Cardiac muscle cell (in vitro differentiated cells and primary cell): ENCODE measurements around the gene IFNA2. TPM values are rescaled to one million over a fixed set of nuclear protein-coding genes. Genes with fewer than 3 reads are reported as not detected.
"Not testable (repeated sequence)": the region's sequence is repeated elsewhere in the genome, so short reads cannot be mapped to it uniquely, and the experiment has no call there.

ENCODE experiments used
- DNase-seq, 2 donors: peaks; one replicate each; pipeline versions ENCODE4 v3.0.0 to v3.0.0-alpha.2; 2010 to 2017; ENCODE audit warnings: low read depth in 1 of 2, low spot score in 1 of 2
- H3K27ac ChIP-seq: fragments of 200-600 bp; sonication (generic); 2 replicates; pipeline ENCODE4 v1.5.1; 2016
- H3K27me3 ChIP-seq: fragments of 200-600 bp; sonication (generic); 2 replicates; pipeline ENCODE4 v1.6.0; 2016; ENCODE audit warnings: control low read depth
- H3K36me3 ChIP-seq: fragments of 200-600 bp; sonication (generic); 2 replicates; pipeline ENCODE4 v1.5.1; 2016; ENCODE audit warnings: control low read depth
- H3K4me1 ChIP-seq: fragments of 200-600 bp; sonication (generic); 2 replicates; pipeline ENCODE4 v1.8.1; 2017; ENCODE audit warnings: low read depth, mild to moderate bottlenecking, mixed run types
- H3K4me3 ChIP-seq: fragments of 200-600 bp; sonication (generic); 2 replicates; pipeline ENCODE4 v1.5.1; 2016; ENCODE audit warnings: mild to moderate bottlenecking
- H3K9me3 ChIP-seq: fragments of 200-600 bp; sonication (generic); 2 replicates; pipeline ENCODE4 v1.5.1; 2017; ENCODE audit warnings: low read depth, mild to moderate bottlenecking, control low read depth
- polyA plus RNA-seq: library from polyadenylated mRNA; unstranded; fragments of >200 nt; fragmentation: Nextera tagmentation; extraction: Ambion mirVana; gene quantifications from 2 replicates; pipeline ENCODE4 v1.2.1, GENCODE V29; 2016
- total RNA-seq: library from RNA; depleted of rRNA; stranded (reverse); fragments of >200 nt; gene quantifications from 2 replicates; pipeline ENCODE4 v1.2.3, GENCODE V29; 2016
- TF ChIP-seq, protein P1 (sequence below): IDR thresholded peaks from 2 replicates; pipeline ENCODE4 v1.5.1; 2012; ENCODE audit warnings: low read depth, mild to moderate bottlenecking, low read length

IFNA2 gene
- not detected in 2 replicates for total RNA-seq
- not detected in 2 replicates for polyA plus RNA-seq

DNA sequence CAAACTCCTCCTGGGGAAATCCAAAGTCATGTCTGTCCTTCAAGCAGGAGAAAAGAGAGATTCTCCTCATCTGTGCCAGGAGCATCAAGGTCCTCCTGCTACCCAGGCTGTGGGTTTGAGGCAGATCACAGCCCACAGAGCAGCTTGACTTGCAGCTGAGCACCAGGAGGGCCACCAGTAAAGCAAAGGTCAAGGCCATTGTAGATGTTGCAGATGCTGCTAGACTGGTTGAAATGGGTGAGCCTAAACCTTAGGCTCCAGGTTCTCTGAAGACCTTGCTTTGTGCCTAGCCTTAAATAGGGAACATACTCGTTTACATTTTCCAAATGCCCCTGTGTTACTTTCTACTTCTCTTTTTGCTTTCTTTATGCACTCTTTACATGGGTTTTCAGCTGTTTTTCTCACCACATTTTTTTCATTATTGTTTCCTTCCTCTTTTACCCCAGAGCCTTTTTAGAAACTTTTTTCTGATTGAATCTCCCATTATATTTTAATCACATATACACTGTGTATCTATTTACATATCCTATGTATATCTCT, at the start of gene IFNA2:
IFNA2 (minus strand) TSS at position 268 of the 540 bp plus-strand sequence; CDS start at position 199, 69 bp downstream.
- DNase-seq = no peak
- TF ChIP-seq, protein P1, sequence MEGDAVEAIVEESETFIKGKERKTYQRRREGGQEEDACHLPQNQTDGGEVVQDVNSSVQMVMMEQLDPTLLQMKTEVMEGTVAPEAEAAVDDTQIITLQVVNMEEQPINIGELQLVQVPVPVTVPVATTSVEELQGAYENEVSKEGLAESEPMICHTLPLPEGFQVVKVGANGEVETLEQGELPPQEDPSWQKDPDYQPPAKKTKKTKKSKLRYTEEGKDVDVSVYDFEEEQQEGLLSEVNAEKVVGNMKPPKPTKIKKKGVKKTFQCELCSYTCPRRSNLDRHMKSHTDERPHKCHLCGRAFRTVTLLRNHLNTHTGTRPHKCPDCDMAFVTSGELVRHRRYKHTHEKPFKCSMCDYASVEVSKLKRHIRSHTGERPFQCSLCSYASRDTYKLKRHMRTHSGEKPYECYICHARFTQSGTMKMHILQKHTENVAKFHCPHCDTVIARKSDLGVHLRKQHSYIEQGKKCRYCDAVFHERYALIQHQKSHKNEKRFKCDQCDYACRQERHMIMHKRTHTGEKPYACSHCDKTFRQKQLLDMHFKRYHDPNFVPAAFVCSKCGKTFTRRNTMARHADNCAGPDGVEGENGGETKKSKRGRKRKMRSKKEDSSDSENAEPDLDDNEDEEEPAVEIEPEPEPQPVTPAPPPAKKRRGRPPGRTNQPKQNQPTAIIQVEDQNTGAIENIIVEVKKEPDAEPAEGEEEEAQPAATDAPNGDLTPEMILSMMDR = no peak
- Histone ChIP-seq H3K9me3 (no peaks in the 10 kb centered on the region), H3K27me3 (peaks cover 3% of the 10 kb centered on the region), H3K36me3 (no peaks in the 10 kb centered on the region), H3K4me3 (no peak within 1 kb of the TSS), H3K27ac (no peak within 1 kb of the TSS), H3K4me1 (no peaks in the 10 kb centered on the region)

DNA sequence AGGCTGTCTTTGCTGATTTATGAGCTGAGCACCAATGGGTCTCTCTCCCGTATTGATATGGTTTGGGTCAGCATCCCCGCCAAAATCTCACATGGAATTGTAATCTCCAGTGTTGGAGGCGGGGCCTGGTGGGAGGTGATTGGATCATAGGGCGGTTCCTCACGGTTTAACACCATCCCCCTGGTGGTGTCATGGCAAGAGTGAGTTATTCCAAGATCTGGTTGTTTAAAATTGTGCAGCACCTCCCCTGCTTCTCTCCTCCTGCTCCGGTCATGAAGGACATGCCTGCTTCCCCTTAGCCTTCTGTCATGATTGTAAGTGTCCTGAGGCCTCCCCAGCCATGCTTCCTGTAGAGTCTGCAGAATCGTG, 49.8 kb upstream of the IFNA2 start:
- not testable (repeated sequence) for H3K36me3 ChIP-seq, DNase-seq, H3K27ac ChIP-seq

DNA sequence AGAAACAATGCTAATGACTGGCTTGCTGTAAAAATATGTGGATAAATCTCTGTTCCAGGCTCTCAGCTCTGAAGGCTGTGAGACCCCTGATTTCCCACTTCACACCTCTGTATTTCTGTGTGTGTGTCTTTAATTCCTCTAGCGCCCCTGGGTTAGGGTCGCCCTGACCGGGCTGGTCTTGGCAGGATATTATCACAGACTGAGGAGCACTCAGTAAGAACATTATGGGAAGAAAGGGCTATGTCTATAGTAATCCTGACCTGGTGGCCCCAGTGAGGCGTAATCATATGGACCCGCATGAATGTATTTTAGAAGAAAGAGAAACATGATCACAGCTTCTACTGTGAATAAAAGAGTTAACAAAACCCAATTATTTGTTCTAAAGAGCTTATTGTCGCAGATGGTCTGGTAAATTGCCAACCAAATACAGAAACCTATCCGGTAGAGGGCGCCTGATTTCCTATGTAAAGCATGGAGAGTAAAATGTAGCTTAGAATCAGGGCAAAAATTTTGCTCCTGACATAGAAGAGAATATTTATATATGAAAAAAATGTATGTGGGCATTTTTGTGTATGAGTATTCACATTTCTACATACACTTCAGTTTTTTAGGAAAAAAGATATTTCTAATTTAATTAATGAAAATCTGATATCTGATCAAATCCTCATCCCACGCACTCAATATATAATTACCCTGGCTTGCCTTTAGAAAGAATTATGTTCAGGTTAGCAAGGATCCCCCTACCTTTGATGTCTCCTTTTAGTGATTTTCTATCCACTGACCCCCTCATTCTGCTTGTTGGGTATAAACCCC, 49.2 kb upstream of the IFNA2 start:
- H3K27ac ChIP-seq = no peak overlapping the region
- no peaks in the 10 kb centered on the region for H3K36me3 ChIP-seq
- H3K9me3 ChIP-seq = no peaks in the 10 kb centered on the region
- H3K4me3 ChIP-seq = no peak overlapping the region
- TF ChIP-seq, protein P1 = peak; percentile 64
- DNase-seq = peak; percentile 70 to 85
- no peaks in the 10 kb centered on the region for H3K27me3 ChIP-seq
- H3K4me1 ChIP-seq = no peaks in the 10 kb centered on the region

More for the DNA sequence above, 49.8 kb upstream of the IFNA2 start:
- H3K9me3 ChIP-seq, H3K27me3 ChIP-seq, H3K4me3 ChIP-seq, H3K4me1 ChIP-seq: not testable (repeated sequence)

DNA sequence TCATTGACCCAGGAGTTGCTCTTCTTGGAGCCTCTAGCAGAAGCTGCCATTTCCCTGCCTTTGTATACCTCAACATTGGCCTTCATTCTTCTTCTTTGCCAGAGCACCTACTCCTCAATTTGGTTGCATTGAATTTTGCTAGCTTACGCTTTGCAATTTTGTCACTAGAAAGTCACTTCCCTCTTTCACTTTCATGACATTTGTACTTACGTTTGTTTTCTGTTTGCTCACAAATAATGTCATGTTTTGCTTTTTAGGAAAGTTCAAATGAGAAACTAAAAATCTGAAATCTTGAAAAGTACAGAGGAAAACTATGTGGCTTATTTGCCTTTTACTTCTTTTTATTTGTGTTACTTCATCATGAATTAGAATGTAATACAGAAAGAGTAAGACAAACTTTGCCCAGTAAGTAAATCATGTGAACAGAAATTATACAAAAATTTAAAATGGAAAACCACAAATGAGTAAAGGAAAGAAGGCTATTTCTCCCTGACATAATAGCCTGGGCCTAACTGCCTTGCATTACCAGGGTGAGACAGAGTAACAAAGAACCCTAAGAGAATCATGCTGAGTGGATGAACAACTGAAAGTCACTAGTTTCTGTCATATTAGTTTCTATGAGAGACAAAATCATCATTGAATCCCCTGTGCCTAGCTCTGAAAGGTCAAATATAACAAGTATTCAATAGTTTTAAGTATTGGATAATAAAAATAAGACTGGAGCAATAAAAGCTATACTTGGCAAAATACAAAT, 47.7 kb upstream of the IFNA2 start:
- DNase-seq = no peak
- no peak overlapping the region for H3K27ac ChIP-seq
- no peaks in the 10 kb centered on the region for H3K36me3 ChIP-seq
- H3K9me3 ChIP-seq = no peaks in the 10 kb centered on the region
- no peaks in the 10 kb centered on the region for H3K4me1 ChIP-seq
- H3K27me3 ChIP-seq = no peaks in the 10 kb centered on the region
- no peak overlapping the region for H3K4me3 ChIP-seq
- TF ChIP-seq, protein P1 = no peak

DNA sequence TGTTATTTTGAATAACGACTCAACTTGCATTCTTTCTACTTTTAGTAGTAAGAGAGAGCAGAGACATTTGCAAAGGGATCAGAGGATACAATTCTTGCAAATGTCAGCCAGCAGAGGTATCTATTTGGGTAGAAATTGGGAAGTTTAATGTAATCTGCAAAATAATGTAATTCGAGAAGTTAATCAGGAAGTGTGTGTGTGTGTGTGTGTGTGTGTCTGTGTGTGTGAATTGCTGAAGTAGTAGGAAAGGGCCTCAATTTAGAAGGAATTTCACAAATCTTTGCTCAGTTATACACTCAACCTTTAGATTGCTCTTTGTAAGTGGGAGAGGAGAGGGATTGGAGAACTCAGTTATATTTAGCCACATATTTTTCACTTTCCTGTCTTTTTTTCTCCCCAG, 44.0 kb upstream of the IFNA2 start:
- no peak for DNase-seq
- TF ChIP-seq, protein P1 = no peak
- Histone ChIP-seq H3K36me3 (no peaks in the 10 kb centered on the region), H3K4me3 (no peak overlapping the region), H3K27me3 (no peaks in the 10 kb centered on the region), H3K4me1 (no peaks in the 10 kb centered on the region), H3K27ac (no peak overlapping the region), H3K9me3 (no peaks in the 10 kb centered on the region)
